K562 (cell line): ENCODE measurements around the gene MORF4L1. TPM values are rescaled to one million over a fixed set of nuclear protein-coding genes. Genes with fewer than 3 reads are reported as not detected.
A peak's percentile ranks its signal among the peaks of the same experiment; 100 is the strongest.

Experiments used
- AFF4 ChIP-seq: sonication (generic); formaldehyde crosslinking; IDR thresholded peaks from 2 replicates; pipeline ENCODE4 v1.8.0; 2023; ENCODE audit warnings: mild to moderate bottlenecking, missing genetic modification reagents
- ARID3A ChIP-seq: IDR thresholded peaks from 2 replicates; pipeline ENCODE4 v1.6.1; 2012; ENCODE audit warnings: low read depth, low read length, improper control_type of control experiment, borderline replicate concordance
- BRD9 ChIP-seq: fragments of 450-650 bp; IDR thresholded peaks from 2 replicates; pipeline ENCODE4 v1.6.1; 2018; ENCODE audit warnings: low read depth; ENCODE audit not compliant: partially characterized antibody
- EHMT2 ChIP-seq: fragments of 450-650 bp; IDR thresholded peaks from 2 replicates; pipeline ENCODE4 v1.6.1; 2018; ENCODE audit warnings: antibody characterized with exemption
- ETV5 ChIP-seq: sonication (generic); formaldehyde crosslinking; IDR thresholded peaks from 2 replicates; pipeline ENCODE4 v1.4.0; 2020; ENCODE audit warnings: low read depth, mild to moderate bottlenecking, missing genetic modification reagents
- FOSL1 ChIP-seq: fragments of 200-800 bp; sonication (Bioruptor generic); conservative IDR thresholded peaks from 2 replicates; pipeline ENCODE4 v1.6.1; 2016; ENCODE audit warnings: missing genetic modification characterization, missing compliant biosample characterization
- MIER1 ChIP-seq: fragments of 450-650 bp; IDR thresholded peaks from 2 replicates; pipeline ENCODE4 v1.6.1; 2016; ENCODE audit warnings: antibody characterized with exemption, mild to moderate bottlenecking, low read depth
- NFIC ChIP-seq: fragments of 450-650 bp; IDR thresholded peaks from 2 replicates; pipeline ENCODE4 v1.6.1; 2017; ENCODE audit warnings: mild to moderate bottlenecking, inconsistent platforms
- OTX1 ChIP-seq: fragments of 450-650 bp; formaldehyde crosslinking; IDR thresholded peaks from 2 replicates; pipeline ENCODE4 v1.4.0; 2022; ENCODE audit warnings: mild to moderate bottlenecking
- ZC3H8 ChIP-seq: fragments of 450-650 bp; IDR thresholded peaks from 2 replicates; pipeline ENCODE4 v1.6.1; 2017
- ZNF224 ChIP-seq: sonication (generic); formaldehyde crosslinking; IDR thresholded peaks from 2 replicates; pipeline ENCODE4 v1.8.0; 2022; ENCODE audit warnings: mild to moderate bottlenecking, missing genetic modification reagents
- ZNF589 ChIP-seq: fragments of 200-800 bp; sonication (Bioruptor generic); IDR thresholded peaks from 2 replicates; pipeline ENCODE4 v1.6.1; 2016; ENCODE audit warnings: low read depth, missing genetic modification characterization, missing compliant biosample characterization
- ZNF639 ChIP-seq, 2 experiments: fragments of 200-800 bp in 1 of 2; sonication (Bioruptor generic) in 1 of 2; sonication (generic) in 1 of 2; formaldehyde crosslinking in 1 of 2; IDR thresholded peaks in 1 of 2; conservative IDR thresholded peaks in 1 of 2; 2 replicates each; pipeline versions ENCODE4 v1.5.0 to v1.6.1; 2016 to 2020; ENCODE audit warnings: missing compliant biosample characterization in 1 of 2, missing genetic modification characterization in 1 of 2, missing genetic modification reagents in 1 of 2
- ZNF668 ChIP-seq: fragments of 250-450 bp; sonication (Bioruptor Pico); IDR thresholded peaks from 2 replicates; pipeline ENCODE4 v1.8.0; 2022; ENCODE audit warnings: mild to moderate bottlenecking, inconsistent platforms
- polyA plus RNA-seq, 8 experiments: library from polyadenylated mRNA; depleted of rRNA in 4 of 8; stranded (reverse) in 5 of 8; unstranded in 3 of 8; fragments of >200 nt; fragmentation: Nextera tagmentation in 2 of 8; fragmentation: Illumina TruSeq in 1 of 8; extraction: Ambion mirVana in 2 of 8; extraction: Trizol in 1 of 8; gene quantifications; 2 replicates each; pipeline versions ENCODE4 v1.2.1 to v1.2.3, GENCODE V29; 2011 to 2014; ENCODE audit warnings: inconsistent platforms in 1 of 8, missing spikeins in 1 of 8
- total RNA-seq, 7 experiments: library from RNA; depleted of rRNA in 6 of 7; stranded (reverse); fragments of >200 nt in 6 of 7; fragmentation: Illumina TruSeq in 2 of 7; extraction: Trizol in 2 of 7; gene quantifications; 2 replicates each; pipeline versions ENCODE4 v1.2.1 to v1.2.3, GENCODE V29; 2011 to 2021; ENCODE audit warnings: low replicate concordance in 1 of 7

The MORF4L1 gene
- total and polyA plus RNA-seq, 9 of the 15 experiments (the other 6 are each of a cell fraction or from before 2014, with no cell fraction given): 127 to 615 (median 281) TPM

- TF ChIP-seq FOSL1: peak; percentile 59; the same call in 1 of the 2 replicates
- TF ChIP-seq ZC3H8: no peak
- TF ChIP-seq OTX1: no peak
- TF ChIP-seq ETV5 (CRISPR knock-in tag): no peak
- TF ChIP-seq ZNF589 (CRISPR knock-in tag): 0 out of 2 replicates have a peak, but pooled peaks have one; percentile 22
- 0 out of 2 replicates have a peak, but pooled peaks have one; percentile 21 for TF ChIP-seq ARID3A
- peak in 1 of 2 experiments; percentile 73; a peak in 2 of 4 replicates for TF ChIP-seq ZNF639 (CRISPR knock-in tag; conservative IDR thresholded peaks at IDR 0.05 in 1 of 2, IDR thresholded peaks at IDR 0.05 in 1 of 2)
- TF ChIP-seq NFIC: peak; percentile 47; the same call in 1 of the 2 replicates
- no peak for TF ChIP-seq ZNF224
- no peak for TF ChIP-seq BRD9
- no peak for TF ChIP-seq EHMT2
- TF ChIP-seq ZNF668 (CRISPR knock-in tag): no peak
- no peak for TF ChIP-seq AFF4 (CRISPR knock-in tag)
- TF ChIP-seq MIER1: no peak
Observed at GRCh38 chr15:78930577-78931388, 58.1 kb downstream of the MORF4L1 start (continued).
